Breast epithelium (tissue), 4 donors: ENCODE data around the gene NUDT15. TPM values are rescaled to one million over a fixed set of nuclear protein-coding genes. Genes with fewer than 3 reads are reported as not detected.

ENCODE experiments used
- DNase-seq, 2 donors: peaks; one replicate each; pipeline ENCODE4 v3.0.0-alpha.2; 2019; ENCODE audit warnings: low spot score in 2 of 2
- H3K27ac ChIP-seq, 2 donors: fragments of 200-600 bp; sonication (generic) in 1 of 2; one replicate each; pipeline ENCODE4 v1.5.1; 2016 to 2019; ENCODE audit warnings: mild to moderate bottlenecking in 1 of 2
- H3K27me3 ChIP-seq, 2 donors: fragments of 200-600 bp; sonication (generic) in 1 of 2; one replicate each; pipeline versions ENCODE4 v1.5.1 to v1.6.0; 2017 to 2019; ENCODE audit warnings: control low read depth in 1 of 2, mild to moderate bottlenecking in 1 of 2
- H3K36me3 ChIP-seq: fragments of 200-600 bp; one replicate; pipeline ENCODE4 v1.5.1; 2019
- H3K4me1 ChIP-seq, 2 donors: fragments of 200-600 bp; sonication (generic); one replicate each; pipeline ENCODE4 v1.5.1; 2016 to 2019; ENCODE audit warnings: control low read depth in 1 of 2
- H3K4me3 ChIP-seq, 3 donors: fragments of 200-600 bp; sonication (generic); 1 replicate in 2 of 3; 2 replicates in 1 of 3; pipeline ENCODE4 v1.5.1; 2016 to 2019; ENCODE audit warnings: mild to moderate bottlenecking in 3 of 3, moderate library complexity in 2 of 3
- H3K9me3 ChIP-seq, 2 donors: fragments of 200-600 bp; sonication (generic) in 1 of 2; one replicate each; pipeline ENCODE4 v1.5.1; 2016 to 2019; ENCODE audit warnings: control low read depth in 1 of 2
- POLR2A ChIP-seq: fragments of 450-650 bp; IDR thresholded peaks from one replicate; pipeline ENCODE4 v1.6.1; 2016; ENCODE audit warnings: antibody characterized with exemption, mild to moderate bottlenecking, moderate library complexity
- POLR2AphosphoS5 ChIP-seq, 3 donors: sonication (generic); formaldehyde crosslinking; IDR thresholded peaks; one replicate each; pipeline ENCODE4 v1.6.1; 2017; ENCODE audit warnings: antibody characterized with exemption in 3 of 3
- intact Hi-C: fragments of 100-400 bp; cut with DNase I; formaldehyde crosslinking; loops from one replicate; pipeline ENCODE4 v1.15.1; 2023; ENCODE audit warnings: low total_unique reads
- total RNA-seq, 3 donors: library from RNA; depleted of rRNA; stranded (reverse); fragments of >200 nt; gene quantifications; one replicate each; pipeline ENCODE4 v1.1.0, GENCODE V29; 2016
- TF ChIP-seq, protein P1 (sequence below), 3 donors: fragments of 450-650 bp; IDR thresholded peaks; one replicate each; pipeline ENCODE4 v1.5.1; 2016 to 2017; ENCODE audit warnings: antibody characterized with exemption in 3 of 3, mild to moderate bottlenecking in 3 of 3, moderate library complexity in 3 of 3

Gene NUDT15
- 10 to 100 TPM in 1 of 3 donors, 1 to 10 TPM in 2; 8.0 to 12.1 (median 8.2) TPM for total RNA-seq

- intact Hi-C loops, result no loop called here
- H3K4me3 ChIP-seq, result peak within 1 kb of the TSS; percentile 57 to 85 (median 68)
Observed at GRCh38 chr13:48037346-48038173, at the start of gene NUDT15. TSS of gene NUDT15 (plus strand) at chr13:48037726. CDS start at chr13:48037747, 21 bp downstream.

GRCh38 chr13:47990427-47990826, 47.1 kb upstream of the NUDT15 start:
- H3K36me3 ChIP-seq, result no peaks in the 10 kb centered on the region
- H3K4me1 ChIP-seq, result no peaks in the 10 kb centered on the region
- H3K9me3 ChIP-seq, result no peaks in the 10 kb centered on the region
- no peak overlapping the region for H3K4me3 ChIP-seq
- intact Hi-C loops, result no loop called here
- no peak for DNase-seq
- H3K27me3 ChIP-seq, result no peaks in the 10 kb centered on the region
- TF ChIP-seq POLR2A (no peak), POLR2AphosphoS5 (IDR thresholded peaks at IDR 0.05) (no peak)
- TF ChIP-seq, protein P1, sequence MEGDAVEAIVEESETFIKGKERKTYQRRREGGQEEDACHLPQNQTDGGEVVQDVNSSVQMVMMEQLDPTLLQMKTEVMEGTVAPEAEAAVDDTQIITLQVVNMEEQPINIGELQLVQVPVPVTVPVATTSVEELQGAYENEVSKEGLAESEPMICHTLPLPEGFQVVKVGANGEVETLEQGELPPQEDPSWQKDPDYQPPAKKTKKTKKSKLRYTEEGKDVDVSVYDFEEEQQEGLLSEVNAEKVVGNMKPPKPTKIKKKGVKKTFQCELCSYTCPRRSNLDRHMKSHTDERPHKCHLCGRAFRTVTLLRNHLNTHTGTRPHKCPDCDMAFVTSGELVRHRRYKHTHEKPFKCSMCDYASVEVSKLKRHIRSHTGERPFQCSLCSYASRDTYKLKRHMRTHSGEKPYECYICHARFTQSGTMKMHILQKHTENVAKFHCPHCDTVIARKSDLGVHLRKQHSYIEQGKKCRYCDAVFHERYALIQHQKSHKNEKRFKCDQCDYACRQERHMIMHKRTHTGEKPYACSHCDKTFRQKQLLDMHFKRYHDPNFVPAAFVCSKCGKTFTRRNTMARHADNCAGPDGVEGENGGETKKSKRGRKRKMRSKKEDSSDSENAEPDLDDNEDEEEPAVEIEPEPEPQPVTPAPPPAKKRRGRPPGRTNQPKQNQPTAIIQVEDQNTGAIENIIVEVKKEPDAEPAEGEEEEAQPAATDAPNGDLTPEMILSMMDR (IDR thresholded peaks at IDR 0.05), result no peak
- no peak overlapping the region for H3K27ac ChIP-seq

More at GRCh38 chr13:48037346-48038173, at the start of gene NUDT15:
- Histone ChIP-seq H3K27me3 (no peaks in the 10 kb centered on the region), H3K27ac (peak within 1 kb of the TSS; percentile 96 to 97), H3K4me1 (no peaks in the 10 kb centered on the region), H3K9me3 (no peaks in the 10 kb centered on the region), H3K36me3 (no peaks in the 10 kb centered on the region)
- DNase-seq, result peak; percentile 83 to 90
- TF ChIP-seq, protein P1 (IDR thresholded peaks at IDR 0.05), result peak; percentile 91 to 98 (median 98)
- peak; percentile 95 to 98 (median 95) for TF ChIP-seq POLR2AphosphoS5 (IDR thresholded peaks at IDR 0.05)
- peak; percentile 53 for TF ChIP-seq POLR2A

- H3K4me1 ChIP-seq, result no peaks in the 10 kb centered on the region
- DNase-seq, result no peak
- no peak overlapping the region for H3K27ac ChIP-seq
- H3K27me3 ChIP-seq, result no peaks in the 10 kb centered on the region
- H3K4me3 ChIP-seq, result no peak overlapping the region
- intact Hi-C loops, result no loop called here
- TF ChIP-seq, protein P1 (IDR thresholded peaks at IDR 0.05), result no peak
- no peak for TF ChIP-seq POLR2AphosphoS5 (IDR thresholded peaks at IDR 0.05)
- no peaks in the 10 kb centered on the region for H3K9me3 ChIP-seq
- H3K36me3 ChIP-seq, result no peaks in the 10 kb centered on the region
Observed at GRCh38 chr13:47990920-47991466, 46.5 kb upstream of the NUDT15 start.

DNA sequence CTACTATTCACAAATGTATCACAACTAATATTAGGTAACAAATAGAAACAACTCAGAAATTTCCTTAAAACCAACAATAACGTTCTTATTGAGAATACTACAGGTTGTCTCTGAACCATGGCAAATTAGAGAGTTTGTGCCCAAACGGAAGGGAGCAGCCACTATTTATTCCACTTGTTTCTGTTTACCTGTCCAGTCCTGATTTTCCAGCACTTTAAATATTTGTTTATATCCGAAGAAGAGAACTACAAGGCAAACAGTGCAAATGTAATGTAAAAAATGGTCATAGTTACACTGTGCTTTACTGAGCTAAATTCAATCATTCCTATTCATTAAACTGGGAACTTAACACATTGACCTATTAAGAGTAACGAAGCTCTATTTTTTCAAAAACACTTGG, 45.7 kb upstream of the NUDT15 start:
- no peak for TF ChIP-seq POLR2A
- TF ChIP-seq, protein P1 (IDR thresholded peaks at IDR 0.05), result no peak
- TF ChIP-seq POLR2AphosphoS5 (IDR thresholded peaks at IDR 0.05), result no peak
- intact Hi-C loops, result no loop called here
- DNase-seq, result no peak
- no peaks in the 10 kb centered on the region for H3K4me1 ChIP-seq
- no peak overlapping the region for H3K4me3 ChIP-seq
- no peaks in the 10 kb centered on the region for H3K9me3 ChIP-seq
- no peaks in the 10 kb centered on the region for H3K27me3 ChIP-seq
- no peaks in the 10 kb centered on the region for H3K36me3 ChIP-seq
- no peak overlapping the region for H3K27ac ChIP-seq

GRCh38 chr13:47997384-47997783, 40.1 kb upstream of the NUDT15 start:
- H3K36me3 ChIP-seq, result no peaks in the 10 kb centered on the region
- TF ChIP-seq, protein P1 (IDR thresholded peaks at IDR 0.05), result no peak
- TF ChIP-seq POLR2A (no peak), POLR2AphosphoS5 (IDR thresholded peaks at IDR 0.05) (no peak)
- no peaks in the 10 kb centered on the region for H3K27me3 ChIP-seq
- intact Hi-C loops, result no loop called here
- H3K27ac ChIP-seq, result no peak overlapping the region
- H3K4me1 ChIP-seq, result peaks cover 0 to 5% of the 10 kb centered on the region in 2 donors
- DNase-seq, result no peak
- H3K4me3 ChIP-seq, result no peak overlapping the region
- no peaks in the 10 kb centered on the region for H3K9me3 ChIP-seq
